ENCODE data around the gene FOXRED2.

DNA sequence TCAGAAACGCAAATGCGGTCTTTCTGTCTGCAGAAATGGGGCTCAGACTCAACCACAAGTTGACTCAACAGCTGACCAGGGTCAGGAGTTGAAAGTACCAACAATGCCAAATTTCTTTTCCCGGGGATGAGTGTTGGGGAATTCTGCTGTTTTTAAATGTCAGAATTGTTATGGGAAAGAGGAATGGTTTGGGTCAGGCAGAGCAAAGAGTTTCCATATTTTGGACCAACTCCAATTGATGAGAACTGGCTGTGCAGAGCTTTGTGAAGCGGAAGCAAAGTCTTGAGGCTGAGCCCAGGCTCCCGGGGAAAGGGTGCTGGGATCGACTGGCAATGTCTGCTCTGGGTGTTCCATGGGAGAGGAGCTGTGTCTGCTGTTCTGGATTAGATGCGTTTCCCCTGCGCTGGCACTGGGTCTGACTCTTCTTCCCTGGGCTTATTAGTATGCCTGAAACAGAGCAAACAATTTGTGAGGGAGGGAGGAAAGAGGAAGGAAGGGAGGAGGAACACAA is 61.6 kb downstream of the FOXRED2 start:
- TF ChIP-seq, protein P1, sequence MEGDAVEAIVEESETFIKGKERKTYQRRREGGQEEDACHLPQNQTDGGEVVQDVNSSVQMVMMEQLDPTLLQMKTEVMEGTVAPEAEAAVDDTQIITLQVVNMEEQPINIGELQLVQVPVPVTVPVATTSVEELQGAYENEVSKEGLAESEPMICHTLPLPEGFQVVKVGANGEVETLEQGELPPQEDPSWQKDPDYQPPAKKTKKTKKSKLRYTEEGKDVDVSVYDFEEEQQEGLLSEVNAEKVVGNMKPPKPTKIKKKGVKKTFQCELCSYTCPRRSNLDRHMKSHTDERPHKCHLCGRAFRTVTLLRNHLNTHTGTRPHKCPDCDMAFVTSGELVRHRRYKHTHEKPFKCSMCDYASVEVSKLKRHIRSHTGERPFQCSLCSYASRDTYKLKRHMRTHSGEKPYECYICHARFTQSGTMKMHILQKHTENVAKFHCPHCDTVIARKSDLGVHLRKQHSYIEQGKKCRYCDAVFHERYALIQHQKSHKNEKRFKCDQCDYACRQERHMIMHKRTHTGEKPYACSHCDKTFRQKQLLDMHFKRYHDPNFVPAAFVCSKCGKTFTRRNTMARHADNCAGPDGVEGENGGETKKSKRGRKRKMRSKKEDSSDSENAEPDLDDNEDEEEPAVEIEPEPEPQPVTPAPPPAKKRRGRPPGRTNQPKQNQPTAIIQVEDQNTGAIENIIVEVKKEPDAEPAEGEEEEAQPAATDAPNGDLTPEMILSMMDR (conservative IDR thresholded peaks at IDR 0.05; ENCODE audit: low read depth, low read length), result no peak
- TF ChIP-seq, protein P2, sequence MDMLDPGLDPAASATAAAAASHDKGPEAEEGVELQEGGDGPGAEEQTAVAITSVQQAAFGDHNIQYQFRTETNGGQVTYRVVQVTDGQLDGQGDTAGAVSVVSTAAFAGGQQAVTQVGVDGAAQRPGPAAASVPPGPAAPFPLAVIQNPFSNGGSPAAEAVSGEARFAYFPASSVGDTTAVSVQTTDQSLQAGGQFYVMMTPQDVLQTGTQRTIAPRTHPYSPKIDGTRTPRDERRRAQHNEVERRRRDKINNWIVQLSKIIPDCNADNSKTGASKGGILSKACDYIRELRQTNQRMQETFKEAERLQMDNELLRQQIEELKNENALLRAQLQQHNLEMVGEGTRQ (IDR thresholded peaks at IDR 0.05; ENCODE audit: low read depth, low read length), result peak; percentile 7; the same call in 1 of the 2 replicates
- TF ChIP-seq POLR2A (IDR thresholded peaks at IDR 0.05; ENCODE audit: low read depth, low read length) (no peak), RAD21 (IDR thresholded peaks at IDR 0.05; ENCODE audit: low read length) (no peak)
